NCI-H1092 treated with DMSO at 0.1 percent for 48 hours (cell line): ENCODE measurements around the gene KRT5.
"Not testable (repeated sequence)": the region's sequence is repeated elsewhere in the genome, so short reads cannot be mapped to it uniquely, and the experiment has no call there.

Experiments
- DNase-seq: peaks from one replicate; lab custom pipeline; 2025; lab: John Stamatoyannopoulos, UW

KRT5 gene

GRCh38 chr12:52494100-52494499 is 26.1 kb downstream of the KRT5 start:
- no peak for DNase-seq

- DNase-seq = no peak
Measured at GRCh38 chr12:52493172-52493571, 27.0 kb downstream of the KRT5 start, which contains the start of gene KRT6A. KRT6A (minus strand) TSS chr12:52493257; CDS start chr12:52493188, 69 bp downstream.

GRCh38 chr12:52492405-52492804 is 27.8 kb downstream of the KRT5 start:
- not testable (repeated sequence) for DNase-seq

- DNase-seq = not testable (repeated sequence)
Measured at GRCh38 chr12:52491495-52491894, 28.7 kb downstream of the KRT5 start.

- no peak for DNase-seq
Measured at GRCh38 chr12:52488736-52489135, 31.5 kb downstream of the KRT5 start.

- DNase-seq = not testable (repeated sequence)
Measured at GRCh38 chr12:52487744-52488443, 32.3 kb downstream of the KRT5 start.

GRCh38 chr12:52487211-52487610 is 33.0 kb downstream of the KRT5 start:
- DNase-seq = no peak

- DNase-seq = no peak
Measured at GRCh38 chr12:52486166-52487105, 33.8 kb downstream of the KRT5 start.

GRCh38 chr12:52480073-52480472 is 40.1 kb downstream of the KRT5 start:
- no peak for DNase-seq

GRCh38 chr12:52477651-52478050 is 42.5 kb downstream of the KRT5 start:
- no peak for DNase-seq

- no peak for DNase-seq
Measured at GRCh38 chr12:52474212-52474611, 46.0 kb downstream of the KRT5 start.

GRCh38 chr12:52473768-52474167 is 46.4 kb downstream of the KRT5 start, which contains the start of gene KRT6C:
KRT6C (minus strand) TSS chr12:52473805; CDS start chr12:52473737, 68 bp downstream.
- no peak for DNase-seq

- DNase-seq = no peak
Measured at GRCh38 chr12:52469853-52470252, 50.3 kb downstream of the KRT5 start.

- DNase-seq = no peak
Measured at GRCh38 chr12:52464897-52465296, 55.3 kb downstream of the KRT5 start.
